ENCODE results near the gene KLK1.

GRCh38 chr19:50837300-50837699 is 13.7 kb upstream of the KLK1 start:
- TF ChIP-seq CTCF (IDR thresholded peaks at IDR 0.05) (no peak), POLR2A (IDR thresholded peaks at IDR 0.05) (no peak)

All from stomach (tissue), 4 donors.